H1 (cell line): ENCODE data around the gene FMNL2. TPM values are rescaled to one million over a fixed set of nuclear protein-coding genes. Genes with fewer than 3 reads are reported as not detected.

Source experiments
- RFX5 ChIP-seq: IDR thresholded peaks from 2 replicates; pipeline ENCODE4 v1.6.1; 2011; ENCODE audit warnings: low read depth, low read length, improper control_type of control experiment, borderline replicate concordance
- SP2 ChIP-seq: IDR thresholded peaks from 2 replicates; pipeline ENCODE4 v1.6.1; 2012; ENCODE audit warnings: mild to moderate bottlenecking, low read length, inconsistent platforms
- polyA plus RNA-seq, 7 experiments: library from polyadenylated mRNA; depleted of rRNA in 3 of 7; stranded (reverse) in 5 of 7; unstranded in 2 of 7; fragments of >200 nt in 5 of 7; fragments of 200-250 nt in 2 of 7; gene quantifications; 1 replicate in 5 of 7; 2 replicates in 1 of 7; 4 replicates in 1 of 7; pipeline versions ENCODE4 v1.2.1 to v1.2.3, GENCODE V29; 2011 to 2013; ENCODE audit warnings: missing spikeins in 2 of 7, mixed read lengths in 2 of 7
- total RNA-seq: library from RNA; stranded (reverse); fragmentation: NEBNext Ultra II Directional; extraction: Animal tissue kit (Norgen Biotek cat#: 25700); gene quantifications from 2 replicates; pipeline ENCODE4 v1.2.1, GENCODE V29; 2021

FMNL2 gene
- total and polyA plus RNA-seq, 2 of the 8 experiments (the other 6 are each of a cell fraction or from before 2014, with no cell fraction given): 15.5 to 45.1 TPM

GRCh38 chr2:152594022-152594766 is 259.2 kb downstream of the FMNL2 start (continued):
- TF ChIP-seq RFX5 (no peak), SP2 (no peak)
